Measurements from ENCODE around the gene DGCR2.

The DGCR2 gene

DNA sequence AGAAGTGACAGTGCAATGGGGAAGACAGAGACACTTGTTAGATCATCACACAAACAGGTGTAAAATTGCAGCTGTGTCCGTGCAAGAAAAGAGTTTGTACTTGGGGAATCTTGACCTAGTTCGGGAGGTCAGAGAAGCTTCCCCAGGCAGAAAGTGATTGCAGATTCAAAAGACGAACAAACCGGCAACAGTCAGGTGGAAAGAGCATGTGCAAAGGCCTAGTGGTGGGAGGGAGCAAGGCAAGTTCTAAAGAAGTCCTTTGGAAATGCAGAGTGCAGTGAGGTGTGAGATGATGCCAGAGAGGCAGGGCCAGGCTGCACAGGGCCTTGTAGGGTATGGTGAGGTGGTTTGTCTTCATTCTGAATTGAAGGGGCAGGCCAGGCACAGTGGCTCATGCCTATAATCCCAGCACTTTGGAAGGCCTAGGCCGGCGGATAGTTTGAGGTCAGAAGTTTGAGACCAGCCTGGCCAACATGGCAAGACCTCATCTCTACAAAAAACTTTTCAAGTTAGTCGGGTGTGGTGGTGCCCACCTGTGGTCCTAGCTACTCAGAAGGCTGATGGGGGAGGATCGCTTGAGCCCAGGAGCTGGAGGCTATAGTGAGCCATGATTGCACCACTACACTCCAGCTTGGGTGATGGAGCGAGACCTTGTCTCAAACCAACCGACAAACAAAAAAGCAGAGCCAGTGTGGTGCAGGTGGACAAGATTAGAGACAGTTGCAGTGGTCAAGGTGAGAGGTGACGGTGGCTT lies 24.2 kb upstream of the DGCR2 start:
- no peak for DNase-seq (ENCODE audit: low read depth in 2 of 2, low spot score in 1 of 2)

DNA sequence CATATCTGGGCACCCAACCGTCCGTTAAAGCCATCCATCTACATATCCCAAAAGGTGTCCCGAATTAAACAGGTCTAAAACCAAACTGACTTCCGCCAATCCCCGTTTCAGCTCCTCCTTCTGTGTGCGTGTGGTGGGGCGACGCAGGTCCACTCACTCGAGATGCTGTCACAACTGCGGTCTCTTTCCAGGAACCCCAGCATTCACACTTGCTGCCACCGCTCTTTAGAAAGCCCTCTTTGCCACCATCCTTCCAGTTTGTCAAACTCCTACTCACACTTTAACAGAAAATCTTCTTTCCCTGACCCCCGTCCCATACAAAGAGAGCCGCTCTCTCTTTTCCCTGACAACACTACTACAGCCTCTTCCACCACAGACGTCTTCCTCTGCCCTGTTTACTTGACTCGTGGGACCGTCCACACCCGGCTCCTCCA lies 21.8 kb upstream of the DGCR2 start:
- DNase-seq (ENCODE audit: low read depth in 2 of 2, low spot score in 1 of 2), result no peak

DNA sequence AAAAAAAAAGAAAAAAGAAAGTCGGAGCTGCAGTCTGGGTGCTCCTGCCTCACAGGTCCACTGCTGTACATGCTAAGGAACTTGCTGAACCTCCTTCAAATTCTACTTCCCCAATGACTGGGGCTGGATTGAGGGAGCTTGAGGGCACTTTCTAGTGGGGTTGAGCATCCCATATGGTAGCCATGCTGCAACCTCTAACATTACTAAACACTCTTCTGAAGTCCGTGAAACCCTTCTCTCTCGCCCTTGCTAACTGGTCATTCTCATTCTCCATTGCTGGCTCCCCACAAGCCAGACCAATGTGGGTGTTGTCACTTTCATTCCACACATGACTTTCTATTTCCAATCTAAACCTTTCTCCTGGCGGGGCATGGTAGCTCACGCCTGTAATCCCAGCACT lies 21.0 kb upstream of the DGCR2 start:
- no peak for DNase-seq (ENCODE audit: low read depth in 2 of 2, low spot score in 1 of 2)

DNA sequence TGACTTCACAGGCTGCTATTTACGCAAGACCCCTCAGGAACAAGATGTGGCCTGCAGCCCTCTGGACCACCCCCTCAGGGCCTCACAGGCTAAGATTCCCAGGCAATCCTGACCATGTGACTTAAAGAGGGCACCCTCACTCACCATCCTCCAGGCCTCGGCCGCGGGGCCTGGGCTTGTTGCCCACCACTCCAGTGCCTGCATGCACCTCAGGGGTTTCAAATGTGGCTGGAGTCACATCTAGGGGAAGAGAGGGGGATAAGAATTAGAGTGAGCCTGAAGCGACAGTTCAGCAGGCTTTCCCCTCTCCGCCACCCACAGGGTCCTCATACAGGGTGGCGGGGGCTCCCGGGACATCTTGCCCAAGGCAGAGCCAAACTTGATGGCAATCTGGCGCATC lies 20.2 kb upstream of the DGCR2 start:
- no peak for DNase-seq (ENCODE audit: low read depth in 2 of 2, low spot score in 1 of 2)

DNA sequence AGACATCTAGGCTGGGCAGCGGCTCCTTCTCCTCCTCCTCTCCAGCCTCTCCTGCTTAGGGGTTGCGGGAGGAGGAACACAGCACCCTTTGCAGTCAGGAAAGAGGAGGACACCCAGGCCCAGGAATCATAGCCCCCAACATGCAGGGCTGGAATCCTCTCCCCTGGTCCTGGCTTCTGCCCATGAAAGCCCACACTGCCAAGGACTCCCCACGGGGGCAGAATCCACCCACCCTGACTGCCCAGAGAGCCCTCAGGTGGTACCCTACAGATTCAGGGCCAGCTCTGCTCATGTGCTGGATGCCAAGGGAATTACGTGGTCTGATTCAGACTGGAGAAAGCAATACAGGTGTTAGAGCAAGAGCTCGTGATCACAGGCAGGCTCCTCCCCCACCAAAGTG lies 17.8 kb upstream of the DGCR2 start:
- no peak for DNase-seq (ENCODE audit: low read depth in 2 of 2, low spot score in 1 of 2)

DNA sequence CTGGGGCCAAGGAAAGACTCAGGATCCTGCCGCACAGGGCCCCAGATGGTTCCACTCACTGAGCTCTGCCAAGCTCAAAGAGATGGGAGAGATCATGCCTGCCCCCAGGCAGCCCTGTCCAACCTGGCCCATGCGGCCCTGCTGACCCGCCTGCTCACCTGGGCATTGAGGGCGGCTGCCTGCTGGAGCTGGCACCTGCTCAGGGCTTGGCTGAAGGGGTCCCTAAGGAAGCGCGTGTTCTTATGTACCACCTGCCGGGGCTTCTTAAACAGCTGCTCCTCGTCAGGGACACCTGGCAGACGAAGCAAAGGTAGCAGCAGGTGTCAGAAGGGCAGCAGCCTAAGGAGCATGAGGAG lies 16.8 kb upstream of the DGCR2 start:
- DNase-seq (ENCODE audit: low read depth in 2 of 2, low spot score in 1 of 2), result no peak

DNA sequence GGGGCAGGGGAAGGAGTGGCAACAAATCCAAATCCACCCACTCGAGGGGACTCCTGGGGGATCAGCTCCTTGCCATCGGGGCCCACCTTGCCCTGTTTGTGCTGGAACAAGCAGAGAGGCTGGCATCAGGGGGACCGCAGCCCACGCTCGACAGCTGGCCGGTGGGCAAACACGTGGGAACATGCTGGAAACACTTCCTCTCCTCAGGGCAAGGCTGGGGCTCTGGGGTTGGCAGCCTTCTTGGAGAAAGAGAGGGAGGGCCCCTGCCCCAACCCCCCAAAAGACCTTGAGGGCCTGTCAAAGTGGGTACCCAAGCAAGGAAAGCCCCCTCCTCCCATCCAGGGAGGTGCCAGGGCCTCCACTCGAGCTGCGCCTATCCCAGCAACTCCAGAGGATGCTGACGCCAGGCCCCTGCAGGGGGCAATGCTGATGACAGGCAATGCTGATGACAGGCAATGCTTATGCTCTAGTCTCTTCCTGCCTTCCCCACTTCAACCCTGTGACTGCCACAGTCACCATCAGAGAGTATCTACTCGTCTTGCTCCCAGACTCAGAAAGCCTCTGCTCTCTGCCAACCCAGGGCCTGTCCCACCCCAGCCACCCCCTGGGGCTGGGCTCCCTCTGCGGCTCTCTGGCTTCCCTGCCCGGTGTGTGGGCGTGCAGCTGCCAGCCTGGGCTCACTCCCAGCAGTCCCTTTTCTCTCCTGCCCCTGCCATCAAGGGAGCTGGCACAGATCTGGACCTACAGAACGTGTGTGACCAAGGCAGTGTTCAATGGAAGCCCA lies 16.2 kb upstream of the DGCR2 start:
- no peak for DNase-seq (ENCODE audit: low read depth in 2 of 2, low spot score in 1 of 2)

DNA sequence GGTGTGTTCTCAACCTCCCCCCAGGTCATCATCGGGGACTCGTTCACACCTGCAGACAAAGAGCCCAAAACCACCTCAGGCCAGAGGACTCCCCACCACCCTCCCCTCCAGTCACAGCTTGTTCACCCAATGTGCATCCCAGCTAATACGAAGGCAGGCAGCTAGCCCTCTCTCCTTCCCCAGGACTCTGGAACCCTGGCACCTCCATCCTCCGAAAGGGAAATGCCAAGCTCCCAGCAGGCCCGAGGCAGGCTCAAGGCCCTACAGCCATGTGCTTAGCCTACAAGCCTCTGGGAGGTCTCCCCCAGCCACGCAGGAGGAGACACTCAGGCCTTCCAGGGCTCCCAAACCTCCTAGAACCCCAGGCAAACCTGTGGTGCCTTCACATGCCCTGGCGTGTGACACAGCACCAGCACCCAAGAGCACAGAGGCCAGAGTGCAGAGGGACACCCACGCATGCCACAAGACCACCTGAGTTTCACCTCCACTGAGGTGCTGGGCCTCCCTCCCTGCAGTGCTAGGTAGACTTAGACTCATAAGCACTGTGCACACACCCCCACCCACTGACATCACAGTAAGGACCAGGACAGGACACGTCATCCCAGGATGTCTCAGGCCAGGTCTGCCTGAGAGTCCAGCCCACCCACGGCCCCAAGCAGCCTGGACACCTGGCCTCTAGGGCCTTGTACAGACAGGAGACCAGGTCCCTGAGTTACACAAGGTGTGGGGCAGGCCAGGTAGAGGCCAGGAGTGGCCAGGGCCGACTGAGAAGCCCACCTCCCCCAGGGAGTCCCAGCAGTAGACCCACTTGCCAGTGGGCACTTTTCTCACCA lies 15.4 kb upstream of the DGCR2 start:
- no peak for DNase-seq (ENCODE audit: low read depth in 2 of 2, low spot score in 1 of 2)

DNA sequence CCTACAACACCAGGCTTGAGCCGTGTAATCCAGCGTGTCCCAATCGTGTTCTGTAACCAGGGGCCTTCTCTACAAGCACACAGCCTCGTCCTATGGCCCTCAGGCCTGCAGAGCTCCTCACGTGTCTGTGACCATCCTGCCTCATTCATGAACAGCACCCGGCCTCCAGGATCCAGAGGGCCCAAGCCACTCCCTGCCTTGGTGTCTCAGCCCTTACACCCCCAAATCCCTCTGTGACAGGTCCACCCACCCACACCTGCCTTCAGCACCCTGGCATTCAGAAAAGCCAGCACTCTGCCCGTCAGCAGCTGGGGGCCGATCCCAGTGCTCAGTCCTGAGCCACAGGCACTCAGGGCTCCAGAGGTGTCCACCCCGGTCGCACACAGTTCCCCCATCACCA lies 14.7 kb upstream of the DGCR2 start:
- no peak for DNase-seq (ENCODE audit: low read depth in 2 of 2, low spot score in 1 of 2)

DNA sequence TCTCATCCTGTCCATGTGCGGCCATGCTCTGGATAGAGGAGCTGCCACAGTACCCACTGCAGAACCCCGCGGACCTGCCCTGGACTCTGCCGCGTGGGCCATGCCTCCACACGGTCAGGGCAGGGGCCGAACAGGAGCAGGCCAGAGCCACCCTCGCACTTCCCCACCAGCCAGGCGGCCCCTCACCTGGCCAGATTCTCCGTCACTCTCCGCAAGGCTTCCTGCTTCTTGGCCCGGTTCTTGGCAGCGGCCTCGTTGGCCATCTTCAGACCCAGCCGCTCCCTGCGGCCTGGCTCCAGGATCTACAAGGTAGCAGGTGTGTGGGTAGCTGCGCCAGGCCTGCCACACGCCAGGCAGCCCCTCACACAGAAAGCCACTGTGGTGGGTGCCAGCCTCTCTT lies 12.7 kb upstream of the DGCR2 start:
- no peak for DNase-seq (ENCODE audit: low read depth in 2 of 2, low spot score in 1 of 2)

DNA sequence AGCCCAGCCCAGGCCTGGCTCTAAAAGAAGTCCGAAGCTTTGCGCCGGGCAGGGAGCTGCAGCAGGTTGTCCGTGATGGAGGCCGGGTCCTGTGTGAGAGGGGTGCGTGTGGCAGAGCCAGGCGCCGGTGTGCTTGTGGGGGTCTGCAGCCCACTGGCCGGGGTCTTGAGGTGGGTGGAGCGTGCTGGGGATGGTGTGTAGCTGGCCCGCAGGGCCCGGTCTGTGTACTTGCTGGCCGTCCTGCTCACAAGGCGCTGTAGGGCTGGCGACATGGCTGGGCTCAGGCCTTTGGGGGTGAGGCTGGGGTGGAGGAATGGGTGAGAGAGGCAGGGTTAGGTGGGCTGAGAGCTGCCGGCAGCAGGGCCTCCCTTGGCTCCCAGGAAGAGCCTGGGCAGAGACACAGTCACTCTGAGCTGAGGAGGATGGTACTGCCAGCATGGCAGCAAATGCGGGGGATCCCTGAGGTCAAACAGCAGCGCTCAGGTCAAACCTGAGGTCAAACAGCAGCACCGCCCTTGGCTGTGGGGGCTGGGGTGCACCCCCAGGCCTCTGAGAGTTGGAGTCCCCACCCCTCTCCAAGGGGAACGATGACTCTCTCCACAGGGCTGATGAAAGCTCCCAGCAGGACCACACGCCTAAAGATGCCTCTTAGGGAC lies 12.1 kb upstream of the DGCR2 start:
- DNase-seq (ENCODE audit: low read depth in 2 of 2, low spot score in 1 of 2), result no peak

DNA sequence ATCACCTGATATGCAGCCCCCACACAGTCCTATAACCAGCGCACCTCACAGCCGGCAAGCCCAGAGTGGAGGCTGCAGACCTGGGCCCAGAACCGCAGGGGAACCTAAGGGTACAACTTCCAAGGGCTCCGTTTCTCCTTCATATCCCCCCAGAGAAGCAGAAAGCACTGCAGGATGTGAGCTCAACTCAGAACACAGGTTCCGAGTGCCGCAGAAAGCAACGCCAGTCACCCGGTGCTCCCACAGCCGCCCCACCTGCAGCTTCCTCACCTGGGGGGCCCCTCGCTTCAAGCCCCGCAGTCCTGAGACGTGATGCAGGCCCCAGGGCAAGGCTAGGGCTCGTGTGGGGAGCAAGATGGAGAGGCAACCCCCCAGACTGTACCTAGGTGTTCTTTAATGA lies 11.3 kb upstream of the DGCR2 start:
- no peak for DNase-seq (ENCODE audit: low read depth in 2 of 2, low spot score in 1 of 2)

DNA sequence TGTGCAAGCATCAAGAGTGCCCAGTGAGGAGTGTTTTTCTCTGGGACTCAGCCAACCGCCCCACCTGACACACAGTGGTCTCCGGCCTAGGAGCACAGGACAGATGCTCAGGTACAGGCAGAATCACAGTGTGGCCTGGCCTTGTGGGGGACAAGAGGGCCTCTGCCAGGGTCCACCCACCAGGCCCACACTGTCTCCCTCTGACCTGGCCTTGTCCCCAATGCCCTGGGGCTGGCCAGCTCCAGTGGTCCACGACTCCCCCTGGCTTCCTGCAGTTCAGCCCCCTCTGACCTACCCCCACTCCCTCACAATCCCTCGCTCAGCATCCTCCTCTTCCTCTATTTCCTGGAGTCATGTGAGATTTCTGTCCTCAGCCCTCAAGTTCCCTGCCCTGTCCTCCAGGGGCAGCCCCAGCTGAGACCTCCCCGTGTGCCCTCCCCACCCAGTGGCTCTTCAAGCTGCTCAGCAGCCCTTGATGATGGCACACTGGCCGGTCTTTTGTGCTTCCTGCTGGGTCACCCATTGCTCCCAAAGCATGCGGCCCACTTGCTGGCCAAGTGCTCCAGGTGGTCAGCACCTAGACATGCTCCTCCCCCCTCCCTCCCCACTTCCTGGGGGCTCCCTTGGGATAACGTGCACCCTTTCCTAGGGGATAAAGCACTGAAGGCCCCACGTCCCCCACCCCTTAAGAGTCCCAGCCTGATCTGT lies 10.6 kb upstream of the DGCR2 start:
- DNase-seq (ENCODE audit: low read depth in 2 of 2, low spot score in 1 of 2), result no peak

DNA sequence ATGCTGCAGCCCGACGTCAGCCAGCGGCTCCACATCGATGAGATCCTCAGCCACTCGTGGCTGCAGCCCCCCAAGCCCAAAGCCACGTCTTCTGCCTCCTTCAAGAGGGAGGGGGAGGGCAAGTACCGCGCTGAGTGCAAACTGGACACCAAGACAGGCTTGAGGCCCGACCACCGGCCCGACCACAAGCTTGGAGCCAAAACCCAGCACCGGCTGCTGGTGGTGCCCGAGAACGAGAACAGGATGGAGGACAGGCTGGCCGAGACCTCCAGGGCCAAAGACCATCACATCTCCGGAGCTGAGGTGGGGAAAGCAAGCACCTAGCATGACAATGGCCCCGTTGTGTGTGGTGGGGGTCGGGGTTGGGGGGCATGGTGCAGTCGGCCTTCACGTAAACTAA lies 9.9 kb upstream of the DGCR2 start:
- no peak for DNase-seq (ENCODE audit: low read depth in 2 of 2, low spot score in 1 of 2)

DNA sequence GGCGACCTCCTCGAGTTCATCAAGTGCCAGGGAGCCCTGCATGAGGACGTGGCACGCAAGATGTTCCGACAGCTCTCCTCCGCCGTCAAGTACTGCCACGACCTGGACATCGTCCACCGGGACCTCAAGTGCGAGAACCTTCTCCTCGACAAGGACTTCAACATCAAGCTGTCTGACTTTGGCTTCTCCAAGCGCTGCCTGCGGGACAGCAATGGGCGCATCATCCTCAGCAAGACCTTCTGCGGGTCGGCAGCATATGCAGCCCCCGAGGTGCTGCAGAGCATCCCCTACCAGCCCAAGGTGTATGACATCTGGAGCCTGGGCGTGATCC lies 9.4 kb upstream of the DGCR2 start:
- DNase-seq (ENCODE audit: low read depth in 2 of 2, low spot score in 1 of 2), result no peak

DNA sequence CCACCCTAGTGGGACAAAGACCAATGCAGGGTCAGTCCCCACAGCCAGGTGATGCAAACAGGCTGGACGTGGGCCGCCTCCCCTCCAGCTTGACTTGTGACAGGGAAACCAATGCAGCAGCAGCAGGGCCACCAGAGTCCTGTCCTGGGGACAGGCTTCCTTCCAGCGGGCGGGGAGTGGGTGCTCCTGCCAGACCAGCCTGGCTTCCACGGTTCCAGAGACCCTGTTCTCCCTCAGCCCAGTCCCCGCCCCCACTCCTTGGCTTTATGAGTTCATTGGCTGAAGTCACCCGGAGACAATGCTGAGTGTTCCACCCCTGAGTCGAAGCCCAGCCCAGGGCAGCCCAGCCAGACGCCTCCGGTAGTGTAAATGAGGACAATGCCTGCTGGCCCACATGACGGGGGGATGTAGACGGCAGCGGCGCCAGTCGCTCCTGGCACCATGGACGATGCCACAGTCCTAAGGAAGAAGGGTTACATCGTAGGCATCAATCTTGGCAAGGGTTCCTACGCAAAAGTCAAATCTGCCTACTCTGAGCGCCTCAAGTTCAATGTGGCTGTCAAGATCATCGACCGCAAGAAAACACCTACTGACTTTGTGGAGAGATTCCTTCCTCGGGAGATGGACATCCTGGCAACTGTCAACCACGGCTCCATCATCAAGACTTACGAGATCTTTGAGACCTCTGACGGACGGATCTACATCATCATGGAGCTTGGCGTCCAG lies 8.9 kb upstream of the DGCR2 start, which contains the start of gene TSSK2:
TSSK2 (plus strand) TSS at position 350 of the 726 bp plus-strand sequence; CDS start at position 442, 92 bp downstream.
- DNase-seq (ENCODE audit: low read depth in 2 of 2, low spot score in 1 of 2), result no peak

DNA sequence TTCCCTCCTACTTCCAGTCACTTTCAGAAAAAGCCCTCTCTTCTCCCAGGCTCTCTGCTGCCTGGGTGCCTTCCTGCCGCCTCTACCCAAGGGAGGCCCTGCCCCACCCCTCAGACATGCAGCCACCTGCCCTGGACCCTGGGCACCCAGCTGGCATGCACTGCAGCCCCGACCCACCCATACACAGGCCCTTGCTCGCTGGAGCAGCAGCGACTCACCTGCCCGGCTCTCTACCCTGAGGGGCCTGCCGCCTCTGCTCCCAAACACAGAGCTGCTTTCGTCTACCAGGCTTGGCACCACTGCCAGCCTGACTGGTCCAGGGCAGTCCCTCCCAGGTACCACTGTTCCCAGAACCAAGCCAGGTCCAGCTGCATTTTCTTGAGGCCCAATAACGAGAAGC lies 7.7 kb upstream of the DGCR2 start:
- no peak for DNase-seq (ENCODE audit: low read depth in 2 of 2, low spot score in 1 of 2)

DNA sequence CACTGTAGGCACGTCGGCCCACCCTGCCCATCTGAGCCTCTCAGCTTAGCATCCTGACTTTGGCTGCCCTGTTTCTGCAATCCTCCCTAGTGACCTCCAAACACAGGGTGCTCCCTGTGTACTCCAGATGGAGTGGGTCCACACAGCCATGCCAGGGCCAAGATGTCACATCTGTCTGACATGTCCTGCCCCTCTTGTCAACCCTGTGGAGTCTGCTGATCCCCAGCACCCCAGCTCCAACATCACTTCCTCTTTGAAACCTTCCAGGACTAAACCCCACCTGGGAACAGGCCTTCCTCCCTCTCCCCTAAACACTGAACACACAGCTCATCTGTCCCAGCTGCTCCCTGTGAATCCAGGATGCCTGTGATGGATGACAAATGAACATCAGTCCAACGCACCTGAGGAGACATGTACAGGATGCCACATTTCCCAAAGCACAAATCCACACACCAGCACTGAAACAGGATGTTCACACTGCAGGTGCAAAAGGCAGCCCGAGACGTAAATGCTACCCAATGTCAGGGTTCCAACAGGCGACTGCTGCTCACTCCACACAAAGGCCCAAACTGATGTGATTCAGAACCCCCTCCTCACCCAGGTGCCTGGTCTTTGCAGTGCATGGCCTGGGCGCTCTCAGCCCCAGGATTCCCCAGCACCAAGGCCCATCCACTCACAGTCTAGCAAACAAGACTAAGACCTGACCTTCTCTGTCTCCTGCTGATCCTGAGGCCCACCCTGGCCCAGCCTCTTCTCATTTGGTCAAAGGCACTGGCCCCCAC lies 6.9 kb upstream of the DGCR2 start:
- no peak for DNase-seq (ENCODE audit: low read depth in 2 of 2, low spot score in 1 of 2)

DNA sequence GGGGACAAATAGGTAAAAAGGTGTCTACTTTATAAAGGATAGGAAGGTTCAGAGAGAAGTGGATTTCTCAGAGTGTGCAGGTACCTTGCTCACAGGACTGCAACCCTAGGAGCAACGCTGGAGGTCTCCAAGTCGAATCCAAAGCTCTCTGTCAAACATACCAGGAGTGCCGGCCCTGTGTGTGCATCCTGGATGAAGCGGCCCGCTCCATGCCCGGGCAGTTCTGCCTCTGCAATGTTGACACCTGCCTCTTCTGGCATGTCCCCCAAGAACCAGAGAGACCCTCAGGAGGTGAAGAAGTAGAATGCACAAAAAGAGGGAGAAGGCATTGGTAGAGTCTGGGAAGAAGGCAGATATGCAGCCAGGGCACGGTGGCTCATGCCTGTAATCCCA lies 5.8 kb upstream of the DGCR2 start:
- no peak for DNase-seq (ENCODE audit: low read depth in 2 of 2, low spot score in 1 of 2)
